Colonic mucosa (tissue), 4 donors: ENCODE measurements around the gene NUAK1. TPM values are rescaled to one million over a fixed set of nuclear protein-coding genes. Genes with fewer than 3 reads are reported as not detected.

Experiments used
- DNase-seq: peaks from one replicate; pipeline ENCODE4 v3.0.0-alpha.2; 2020
- H3K27ac ChIP-seq: fragments of 200-600 bp; one replicate; pipeline ENCODE4 v1.8.0; 2021
- H3K27me3 ChIP-seq: fragments of 200-600 bp; one replicate; pipeline ENCODE4 v1.8.0; 2021
- H3K36me3 ChIP-seq: fragments of 200-600 bp; one replicate; pipeline ENCODE4 v1.8.0; 2021
- H3K4me1 ChIP-seq: fragments of 200-600 bp; one replicate; pipeline ENCODE4 v1.8.0; 2021; ENCODE audit warnings: mild to moderate bottlenecking
- H3K4me3 ChIP-seq: fragments of 200-600 bp; one replicate; pipeline ENCODE4 v1.8.0; 2021
- H3K9ac ChIP-seq, 2 donors: one replicate each; pipeline ENCODE4 v1.7.0; 2013; ENCODE audit warnings: control low read depth in 2 of 2, low read depth in 2 of 2, low read length in 2 of 2
- H3K9me3 ChIP-seq: fragments of 200-600 bp; one replicate; pipeline ENCODE4 v1.8.0; 2021
- CTCF ChIP-seq: fragments of 200-600 bp; IDR thresholded peaks from one replicate; pipeline ENCODE4 v1.8.0; 2022; ENCODE audit warnings: antibody characterized with exemption, mild to moderate bottlenecking
- intact Hi-C: fragments of 100-400 bp; cut with DNase I; formaldehyde crosslinking; loops from one replicate; pipeline ENCODE4 v1.14.1; 2022
- total RNA-seq, 2 donors: library from RNA; stranded (reverse); fragmentation: NEBNext Ultra II Directional in 1 of 2; extraction: Animal tissue kit (Norgen Biotek cat#: 25700) in 1 of 2; gene quantifications; one replicate each; pipeline ENCODE4 v1.2.1, GENCODE V29; 2021
- donor health status: healthy.
- donor health status: DM: no; HTN: no; CAD: no.
- donor health status: DM: no; HTN: no; CAD: no.

Gene NUAK1
- total RNA-seq, 2 donors from 2014 or later = 2.2 to 3.7 TPM

DNA sequence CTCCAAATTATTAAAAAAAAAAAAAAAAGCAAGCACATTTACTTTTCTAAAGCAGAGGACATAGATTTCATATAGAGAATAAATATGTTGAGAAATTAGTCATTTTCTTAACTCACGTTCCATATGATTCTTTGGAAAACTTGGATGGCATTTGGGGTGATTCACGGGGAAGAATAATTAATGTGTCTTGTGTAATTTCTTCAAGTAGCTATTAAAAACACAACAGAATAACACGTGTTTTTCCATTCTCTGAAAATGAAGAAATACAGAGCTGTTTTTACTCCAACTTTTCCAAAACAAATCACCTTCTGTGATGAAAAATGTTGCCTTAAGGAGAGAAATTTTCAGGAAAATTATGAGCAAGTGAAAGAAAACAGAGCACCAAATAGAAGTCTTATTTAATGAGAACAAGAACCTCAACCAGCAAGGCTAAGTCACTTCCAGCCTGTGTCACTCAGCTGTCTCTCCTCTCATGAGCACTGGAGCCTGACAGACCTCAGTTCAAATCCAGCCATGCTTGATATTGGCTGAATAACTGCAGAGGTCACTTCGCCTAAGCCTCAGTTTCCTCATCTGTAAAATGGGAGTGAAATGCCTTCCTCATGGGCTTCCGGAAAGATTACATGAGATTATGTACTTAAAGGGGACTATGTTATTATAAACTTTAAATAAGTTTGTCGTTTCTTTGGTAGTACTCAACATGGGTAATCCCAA is 42.8 kb upstream of the NUAK1 start:
- intact Hi-C loops = no loop called here
- Histone ChIP-seq H3K27ac (no peak overlapping the region), H3K27me3 (no peaks in the 10 kb centered on the region), H3K4me3 (no peak overlapping the region), H3K9me3 (no peaks in the 10 kb centered on the region), H3K36me3 (no peaks in the 10 kb centered on the region), H3K4me1 (no peaks in the 10 kb centered on the region), H3K9ac (no peak overlapping the region)
- no peak for TF ChIP-seq CTCF
- DNase-seq = no peak

DNA sequence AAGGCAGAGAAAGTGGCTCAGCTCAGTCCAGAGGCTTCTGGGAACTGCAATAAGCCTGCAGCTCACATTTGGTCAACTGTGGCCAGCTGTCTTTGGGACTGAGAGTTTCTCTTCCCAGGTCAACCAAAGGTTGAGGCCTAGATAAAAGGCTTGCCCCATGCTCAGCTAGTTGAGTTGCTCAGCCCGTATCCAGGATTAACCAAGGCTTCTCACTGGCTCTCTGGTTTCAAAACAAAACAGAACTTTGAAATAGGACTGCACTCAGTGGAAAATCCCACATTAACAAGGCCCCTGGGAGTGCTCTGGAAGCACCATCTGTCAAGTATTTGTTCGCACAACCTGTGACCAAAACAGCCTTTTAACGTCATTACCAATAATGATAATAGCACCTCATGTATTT is 40.3 kb upstream of the NUAK1 start:
- intact Hi-C loops = no loop called here
- no peaks in the 10 kb centered on the region for H3K4me1 ChIP-seq
- no peak for TF ChIP-seq CTCF
- no peak overlapping the region for H3K9ac ChIP-seq
- no peaks in the 10 kb centered on the region for H3K27me3 ChIP-seq
- no peaks in the 10 kb centered on the region for H3K9me3 ChIP-seq
- H3K27ac ChIP-seq = no peak overlapping the region
- DNase-seq = no peak
- H3K4me3 ChIP-seq = no peak overlapping the region
- H3K36me3 ChIP-seq = no peaks in the 10 kb centered on the region

- intact Hi-C loops = no loop called here
- no peak for DNase-seq
- no peaks in the 10 kb centered on the region for H3K36me3 ChIP-seq
- H3K9me3 ChIP-seq = no peaks in the 10 kb centered on the region
- H3K27me3 ChIP-seq = no peaks in the 10 kb centered on the region
- no peaks in the 10 kb centered on the region for H3K4me1 ChIP-seq
- H3K9ac ChIP-seq = no peak overlapping the region
- H3K4me3 ChIP-seq = no peak overlapping the region
- no peak for TF ChIP-seq CTCF
- no peak overlapping the region for H3K27ac ChIP-seq
Measured at GRCh38 chr12:106178562-106178961, 39.8 kb upstream of the NUAK1 start.

DNA sequence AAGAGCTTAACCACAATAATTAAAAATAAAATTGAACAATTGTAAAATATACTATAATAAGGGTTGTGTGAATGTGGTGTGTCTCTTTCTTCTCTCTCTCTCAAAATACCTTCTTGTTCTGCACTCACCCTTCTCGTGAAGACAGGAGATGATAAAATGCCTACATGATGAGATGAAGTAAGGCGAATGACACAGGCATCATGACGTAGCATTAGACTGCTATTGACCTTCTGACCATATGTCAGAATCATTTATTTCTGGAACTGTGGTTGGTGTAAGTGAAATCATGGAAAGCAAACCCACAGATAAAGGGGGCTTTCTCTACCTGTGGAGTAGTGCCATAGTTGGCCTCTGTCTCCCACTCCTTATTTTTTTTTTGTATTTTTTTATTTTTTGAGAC is 37.8 kb upstream of the NUAK1 start:
- TF ChIP-seq CTCF = no peak
- no peak overlapping the region for H3K9ac ChIP-seq
- intact Hi-C loops = no loop called here
- no peak overlapping the region for H3K4me3 ChIP-seq
- H3K27ac ChIP-seq = no peak overlapping the region
- no peaks in the 10 kb centered on the region for H3K27me3 ChIP-seq
- H3K9me3 ChIP-seq = no peaks in the 10 kb centered on the region
- DNase-seq = no peak
- no peaks in the 10 kb centered on the region for H3K36me3 ChIP-seq
- H3K4me1 ChIP-seq = no peaks in the 10 kb centered on the region

- no peaks in the 10 kb centered on the region for H3K27me3 ChIP-seq
- intact Hi-C loops = no loop called here
- no peak for TF ChIP-seq CTCF
- H3K27ac ChIP-seq = no peak overlapping the region
- no peaks in the 10 kb centered on the region for H3K4me1 ChIP-seq
- H3K9ac ChIP-seq = no peak overlapping the region
- DNase-seq = no peak
- no peaks in the 10 kb centered on the region for H3K36me3 ChIP-seq
- H3K9me3 ChIP-seq = no peaks in the 10 kb centered on the region
- H3K4me3 ChIP-seq = no peak overlapping the region
Measured at GRCh38 chr12:106174876-106175275, 36.1 kb upstream of the NUAK1 start.
